HG03460 (cell line): ENCODE data around the gene DNMT3A.

Experiments
- ATAC-seq: cut with Tn5 transposase; IDR thresholded peaks from one replicate; pipeline ENCODE4 v1.9.1; 2021; ENCODE audit not compliant: unreplicated experiment

DNMT3A gene

DNA sequence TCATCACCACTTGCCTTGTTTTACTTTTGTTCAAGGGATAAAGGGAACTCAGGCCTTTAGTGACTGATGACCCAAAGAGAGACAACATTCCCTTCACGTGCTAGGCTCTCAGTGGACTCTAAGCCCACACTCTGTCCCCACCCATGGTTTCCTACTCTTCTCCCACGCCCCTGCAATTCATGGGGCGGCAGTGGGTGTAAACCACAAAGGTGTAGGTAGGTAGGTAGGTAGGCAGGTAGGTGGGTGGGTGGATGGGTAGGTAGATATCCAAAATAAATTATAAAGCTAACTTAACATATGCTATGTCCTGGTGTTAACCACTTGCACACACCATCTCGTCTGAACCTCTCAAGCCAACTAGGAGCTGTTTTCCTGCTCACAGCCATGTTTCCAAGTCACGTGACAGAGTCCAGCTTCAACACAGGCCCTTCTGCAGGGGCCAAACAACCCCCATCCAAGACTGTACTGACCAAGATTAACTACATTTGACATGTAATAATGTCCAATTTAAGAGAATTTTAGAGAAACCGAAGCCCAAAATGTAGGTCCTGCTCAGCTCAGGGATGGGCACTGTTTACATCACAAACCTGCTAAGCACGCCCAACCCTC, 33.7 kb downstream of the DNMT3A start:
- no peak for ATAC-seq

DNA sequence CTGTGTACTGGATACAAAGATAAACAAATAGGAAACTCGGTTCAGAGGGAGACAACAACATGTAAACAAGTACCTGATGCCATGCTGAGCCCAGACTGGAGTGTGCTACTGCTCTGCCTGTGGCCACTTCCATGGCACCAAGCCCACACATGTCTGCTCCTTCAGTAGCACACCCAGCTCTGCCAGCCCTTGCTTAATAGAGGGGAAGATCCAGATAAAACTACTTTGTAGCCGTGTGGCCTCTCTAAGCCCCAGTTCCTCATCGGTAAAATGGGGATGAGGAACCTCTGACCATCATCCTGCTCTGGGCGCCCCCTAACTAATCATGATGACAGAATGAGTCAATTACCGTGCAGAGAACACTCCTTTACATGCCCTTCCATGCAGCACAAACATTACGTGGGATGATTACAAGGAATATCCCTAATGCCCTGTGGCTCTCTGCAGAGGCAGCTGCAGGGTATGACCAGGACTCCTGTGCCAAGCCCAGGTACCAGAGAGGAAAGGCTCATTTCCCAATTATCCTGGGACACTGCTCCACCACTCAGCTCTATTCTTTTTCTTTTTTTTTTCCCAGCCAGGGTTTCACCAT, 34.9 kb downstream of the DNMT3A start:
- ATAC-seq: no peak

DNA sequence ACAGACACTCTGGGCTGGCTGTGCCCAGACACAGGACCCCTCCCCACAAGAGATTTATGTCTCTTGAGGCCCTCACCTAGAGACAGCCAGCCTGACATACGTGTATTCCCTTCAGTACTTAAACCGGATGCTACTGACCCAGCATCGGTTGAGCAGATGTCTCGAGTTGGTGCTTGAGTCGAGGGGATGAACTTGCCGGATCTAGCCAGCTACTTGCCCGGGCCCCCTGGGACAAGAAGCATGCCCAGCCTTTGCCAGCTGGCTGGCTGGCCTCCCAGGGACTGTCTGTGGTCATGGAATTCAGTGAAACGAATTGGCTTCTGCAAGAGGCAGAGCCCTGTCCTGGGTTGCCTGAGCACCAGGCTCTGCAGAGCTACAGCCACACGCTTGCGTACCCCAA, 36.0 kb downstream of the DNMT3A start:
- no peak for ATAC-seq

DNA sequence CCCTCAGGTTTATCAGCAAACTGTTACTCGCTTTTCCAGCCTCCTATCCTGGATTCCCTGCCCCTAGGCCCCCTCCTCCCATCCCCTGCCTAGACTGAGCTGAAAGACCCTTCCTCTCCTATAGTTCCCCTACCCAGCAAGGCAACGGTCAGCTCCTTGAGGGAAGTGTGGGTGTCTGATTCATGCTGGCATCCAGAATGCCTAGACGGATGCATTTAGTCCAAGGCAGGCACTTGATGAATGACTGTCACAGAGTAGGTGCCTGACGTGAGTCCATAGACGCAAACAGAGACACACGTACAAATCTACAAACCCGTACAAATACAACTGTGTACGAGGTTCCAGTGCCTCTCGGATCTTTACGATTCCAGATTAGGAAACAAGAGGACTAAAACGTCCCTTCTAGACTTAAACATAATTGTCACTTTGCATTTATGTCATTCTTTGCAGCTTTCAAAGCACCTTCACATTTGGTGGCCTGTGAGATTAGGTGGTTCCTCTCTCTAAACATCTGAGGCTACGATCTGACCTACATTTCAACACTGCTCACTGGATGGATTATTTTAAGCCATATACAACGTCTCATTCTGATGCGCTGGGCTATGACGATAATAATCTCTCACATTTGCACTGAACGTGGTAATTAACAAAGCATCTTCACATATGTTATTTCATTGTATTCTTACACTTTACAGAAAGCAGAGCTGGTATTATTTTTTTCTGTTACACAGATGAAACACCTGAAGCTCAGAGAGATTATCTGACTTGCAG, 36.7 kb downstream of the DNMT3A start:
- no peak for ATAC-seq

DNA sequence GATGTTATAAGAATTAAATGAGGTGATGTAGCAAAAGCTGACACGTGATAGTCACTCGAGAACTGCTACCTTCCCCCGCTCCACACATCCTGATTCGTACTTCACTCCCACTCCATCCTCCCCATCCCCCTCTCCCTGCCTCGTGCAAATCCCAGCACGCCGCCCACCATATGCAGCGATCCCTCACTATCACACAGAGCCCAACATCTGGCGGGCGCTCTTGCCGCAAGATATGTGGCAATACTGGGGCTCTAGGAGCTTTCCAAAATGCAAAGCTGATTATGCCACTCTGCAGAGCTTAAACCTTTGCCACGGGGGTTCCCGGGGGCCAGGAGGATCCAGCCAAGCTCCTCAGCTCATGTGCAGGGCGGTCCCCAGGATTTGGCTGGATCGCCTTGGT, 37.4 kb downstream of the DNMT3A start:
- ATAC-seq: no peak

DNA sequence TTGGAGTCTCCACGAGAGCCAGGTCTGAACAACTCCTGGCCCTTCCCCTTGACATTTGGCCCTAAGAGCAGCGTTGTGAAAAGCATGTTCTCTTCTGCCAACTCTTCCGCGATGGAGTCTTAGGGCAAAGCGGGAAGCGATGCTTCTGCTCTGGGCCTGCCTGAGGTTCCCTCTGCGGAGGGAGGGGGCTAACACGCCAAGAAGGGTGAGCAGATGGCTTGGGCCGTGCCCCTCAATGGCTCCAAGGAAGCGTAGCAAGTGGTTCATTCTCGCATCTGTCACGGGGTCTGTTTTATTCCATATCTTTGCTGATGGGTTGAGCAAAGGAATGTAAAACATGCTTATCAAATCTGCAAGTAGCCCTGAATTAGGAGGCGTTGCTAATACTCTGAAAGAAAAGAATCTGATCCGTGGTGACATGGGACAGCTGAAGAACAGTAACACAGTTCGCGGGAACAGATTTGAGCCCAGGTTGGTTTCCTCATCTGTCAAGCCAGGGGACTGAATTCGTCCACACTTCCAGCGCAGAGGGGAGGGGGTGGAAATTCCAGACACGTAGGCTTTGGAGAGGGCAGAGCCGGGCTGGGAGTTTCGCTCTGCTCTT, 38.0 kb downstream of the DNMT3A start:
- ATAC-seq: no peak

DNA sequence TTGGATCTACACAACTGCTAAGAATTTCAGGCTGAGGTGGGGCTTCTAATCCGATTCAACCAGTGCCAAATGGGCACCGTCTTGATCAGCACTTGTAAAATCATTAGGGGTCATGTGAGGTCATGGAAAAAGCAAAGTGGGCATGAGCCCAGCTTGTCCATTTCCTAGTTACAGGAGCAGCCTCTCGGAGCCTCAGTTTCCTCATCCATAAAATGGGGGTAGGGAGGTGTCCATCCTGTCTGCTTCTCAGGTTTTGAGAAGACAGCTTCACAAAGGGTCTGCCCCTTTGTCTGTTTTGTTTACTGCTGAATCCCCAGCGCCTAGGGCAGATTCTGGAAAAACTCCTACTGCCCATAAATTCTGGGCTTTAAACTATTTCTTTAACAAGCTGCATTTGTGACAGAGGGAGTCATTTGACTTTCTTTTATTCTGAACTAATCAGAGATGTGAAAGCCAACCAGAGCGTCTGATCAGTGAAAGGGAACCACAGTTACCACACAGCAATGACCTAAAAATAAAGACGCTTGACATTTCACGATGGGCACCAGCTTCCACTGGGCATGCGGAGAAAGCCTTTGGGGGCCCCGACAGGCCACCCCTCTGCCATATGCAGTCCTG, 38.9 kb downstream of the DNMT3A start:
- ATAC-seq: no peak

DNA sequence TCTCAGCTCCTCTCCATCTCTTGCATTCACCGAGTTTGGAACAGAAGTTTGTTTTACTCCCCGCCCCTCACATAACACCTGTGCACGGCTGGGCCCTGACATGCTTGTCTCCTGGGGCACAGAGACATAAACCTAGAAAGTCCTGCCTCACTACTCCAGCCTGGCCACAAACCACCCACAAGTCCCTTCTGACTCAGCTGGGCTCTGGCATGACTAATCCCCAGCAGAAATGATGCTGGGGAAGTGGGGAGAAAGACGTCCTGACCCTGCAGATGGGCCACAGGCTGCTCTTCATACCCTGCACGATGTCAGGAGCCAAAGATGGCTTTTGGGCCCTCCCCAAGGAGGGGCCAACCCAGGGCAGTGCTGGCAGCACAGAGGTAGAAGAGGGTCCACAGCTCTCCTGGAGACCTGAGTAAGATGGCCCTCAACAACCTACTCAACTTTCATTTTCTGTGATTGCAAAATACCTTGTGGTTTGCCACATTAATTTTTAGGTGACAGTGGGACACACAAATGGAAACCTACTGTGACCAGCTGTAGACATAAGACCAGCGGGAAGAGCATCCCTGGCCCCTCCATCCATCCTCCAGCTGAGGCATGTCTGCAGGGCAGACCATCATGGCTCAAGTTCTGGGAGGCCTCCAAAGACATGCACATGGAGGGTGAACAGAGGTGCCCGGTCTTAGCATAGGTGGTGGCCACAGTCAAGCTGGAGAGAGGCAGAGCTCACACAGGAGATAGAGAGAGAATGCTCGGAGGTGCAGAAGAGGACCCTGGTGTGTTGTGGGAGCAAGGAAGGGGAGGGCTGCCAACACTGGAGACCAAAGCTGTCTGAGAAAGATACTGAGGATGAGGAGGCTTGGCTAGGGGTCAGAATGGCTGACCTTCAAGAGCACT, 40.0 kb downstream of the DNMT3A start:
- peak; percentile 95 for ATAC-seq

DNA sequence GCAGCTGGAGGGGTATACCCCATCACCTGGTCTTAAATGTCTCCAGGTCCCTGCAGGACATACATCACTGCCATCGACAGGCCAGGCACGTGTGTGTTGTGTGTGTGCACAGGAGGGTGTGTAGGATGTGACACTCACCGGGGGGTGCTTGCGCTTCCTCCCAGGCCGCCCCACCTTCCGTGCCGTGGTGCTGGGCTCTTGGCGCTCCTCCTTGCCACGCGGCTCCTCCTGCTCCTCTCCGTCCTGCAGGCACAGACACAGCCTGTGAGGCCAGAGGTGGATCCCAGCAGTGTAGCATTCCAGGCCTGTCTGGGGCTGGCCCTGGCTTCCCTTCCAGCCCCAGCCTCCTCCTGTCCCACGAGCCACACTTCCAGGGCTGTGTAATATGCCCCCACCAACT, 41.7 kb downstream of the DNMT3A start:
- ATAC-seq: no peak

DNA sequence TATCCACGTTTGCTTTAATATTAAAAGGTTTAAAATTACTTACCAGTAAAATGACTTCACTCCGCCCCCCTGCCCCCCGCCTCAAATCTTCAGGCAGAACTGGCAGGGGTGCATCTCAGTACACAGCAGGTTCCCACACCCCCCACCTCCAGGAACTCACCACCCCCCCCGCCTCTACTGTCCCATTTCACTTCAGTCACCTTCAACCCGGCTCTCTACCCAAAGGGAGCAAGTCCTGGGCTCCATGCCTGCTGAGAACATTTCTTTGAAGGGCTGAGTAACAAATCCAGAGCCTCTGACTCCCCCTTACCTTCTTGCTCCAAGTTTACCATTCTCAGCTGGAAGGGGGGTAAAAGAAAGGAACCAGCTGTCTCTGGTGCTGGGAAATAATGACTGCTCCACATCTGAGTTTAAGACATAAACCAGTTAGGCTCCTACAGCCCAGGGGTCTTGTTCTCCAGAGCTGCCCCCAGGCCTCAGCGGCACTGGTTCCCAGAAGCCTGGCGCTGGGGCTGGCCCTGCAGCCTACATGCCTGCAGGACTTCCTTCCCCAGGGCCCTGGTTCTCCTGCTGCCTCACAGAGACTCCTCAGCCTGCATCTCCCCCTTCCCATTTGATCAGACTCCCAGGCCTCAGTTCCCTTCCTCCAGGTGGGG, 42.8 kb downstream of the DNMT3A start:
- no peak for ATAC-seq

DNA sequence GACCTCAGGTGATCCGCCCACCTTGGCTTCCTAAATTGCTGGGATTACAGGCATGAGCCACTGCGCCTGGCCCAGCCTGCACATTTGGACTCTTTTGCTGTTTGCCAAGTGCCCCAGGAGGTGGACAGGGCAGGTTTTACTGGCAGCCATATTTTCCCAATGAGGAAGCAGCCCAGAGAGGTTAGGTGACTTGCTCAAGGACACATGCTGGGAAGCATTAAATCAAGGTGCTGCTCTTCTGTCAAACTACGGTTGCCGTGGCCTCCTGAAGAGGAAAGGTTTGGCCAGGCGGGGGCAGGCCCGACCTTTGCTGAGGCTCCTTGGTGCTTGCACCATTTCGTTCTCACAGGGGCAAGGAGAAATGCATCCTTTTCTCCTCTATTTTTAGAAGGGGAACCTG, 44.0 kb downstream of the DNMT3A start:
- ATAC-seq: no peak

DNA sequence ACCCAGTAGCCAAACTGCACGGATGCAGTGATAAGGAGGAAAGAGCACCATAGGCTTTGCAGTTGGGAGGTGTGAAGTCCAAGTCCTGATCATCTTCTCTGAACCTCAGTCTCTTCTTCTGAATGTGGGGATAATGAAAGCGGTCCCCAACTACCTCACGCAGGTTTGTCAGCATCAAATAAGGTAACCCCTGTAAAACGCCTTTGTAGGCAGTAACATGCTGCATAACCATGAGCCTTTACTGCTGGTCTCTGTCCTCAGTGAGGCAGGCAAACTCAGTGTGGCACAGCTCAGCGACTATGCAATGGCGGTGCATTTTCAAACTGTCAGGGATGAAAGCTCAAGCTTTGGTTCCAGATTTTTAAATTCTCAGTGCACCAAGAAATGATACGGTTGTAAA, 46.1 kb downstream of the DNMT3A start:
- ATAC-seq: no peak

DNA sequence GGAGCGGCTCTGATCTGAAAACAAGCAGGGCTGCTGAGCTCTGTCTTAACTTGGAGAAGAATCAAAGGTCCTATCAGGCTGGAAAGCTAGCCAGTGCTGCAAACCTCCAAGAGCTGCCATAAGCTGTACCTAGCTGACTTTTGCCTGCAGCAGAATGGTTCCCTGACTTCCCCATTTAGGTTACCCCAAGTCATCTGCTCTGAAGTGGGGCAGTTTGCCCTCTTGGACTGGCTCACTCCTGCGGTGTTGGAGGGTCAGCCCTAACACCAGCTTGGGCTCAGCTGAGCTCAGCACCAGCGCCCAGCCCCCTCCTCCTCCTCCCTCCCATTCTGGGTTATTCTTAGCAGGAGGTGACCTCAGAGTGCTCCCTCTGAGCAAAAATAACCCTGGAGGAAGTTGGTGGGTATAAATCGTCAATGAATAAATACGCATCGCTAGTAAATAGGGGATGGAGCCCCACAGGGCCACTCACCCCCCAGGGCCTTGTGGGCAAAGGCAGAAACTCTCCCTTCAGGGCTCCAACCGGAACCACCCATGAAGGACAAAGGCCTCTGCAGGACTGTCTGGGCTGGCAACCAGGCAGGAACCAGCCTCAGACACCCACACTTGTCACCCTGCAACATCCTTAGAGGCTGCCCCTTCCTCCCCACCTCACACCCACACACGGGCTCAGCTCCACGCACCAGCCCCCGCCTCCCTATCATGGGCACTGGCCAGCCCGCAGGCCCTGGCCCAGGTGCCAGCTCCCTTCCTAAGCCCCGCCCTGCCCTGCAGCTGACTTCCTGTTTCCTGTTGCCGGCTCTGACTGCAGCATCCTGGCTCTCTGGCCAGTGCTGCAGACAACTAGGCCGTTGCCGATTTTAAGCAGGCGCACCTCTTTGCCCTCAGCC, 46.9 kb downstream of the DNMT3A start:
- ATAC-seq: peak; percentile 86

DNA sequence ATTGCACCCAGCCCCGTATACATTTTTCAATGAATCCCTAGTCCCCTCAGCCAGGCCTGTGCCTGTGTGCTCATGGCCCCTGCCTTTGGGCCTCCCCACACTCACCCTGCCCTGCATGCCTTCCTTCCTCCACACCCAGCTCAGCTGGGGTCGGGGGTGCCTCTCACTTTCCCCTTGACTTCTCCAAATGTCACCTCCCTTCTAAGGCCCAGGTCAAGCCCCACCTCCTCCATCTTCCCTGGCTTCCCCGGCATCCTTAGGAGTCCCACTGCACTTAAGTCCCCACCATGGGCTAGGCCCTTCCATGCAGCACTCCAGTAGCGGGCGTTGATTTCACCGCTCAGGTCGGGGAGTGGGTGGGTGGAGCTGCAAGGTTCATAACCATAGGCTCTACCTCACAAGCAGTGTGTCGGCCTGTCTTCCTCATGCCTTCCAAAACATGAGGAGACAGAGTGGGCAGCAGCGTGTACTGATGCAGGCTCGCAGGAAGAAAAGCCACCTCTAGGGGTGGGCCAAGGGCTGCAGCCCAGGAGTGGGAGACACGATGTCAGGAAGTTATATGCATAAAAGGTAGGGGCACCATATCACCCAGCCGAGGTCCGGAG, 47.7 kb downstream of the DNMT3A start:
- peak; percentile 3 for ATAC-seq

DNA sequence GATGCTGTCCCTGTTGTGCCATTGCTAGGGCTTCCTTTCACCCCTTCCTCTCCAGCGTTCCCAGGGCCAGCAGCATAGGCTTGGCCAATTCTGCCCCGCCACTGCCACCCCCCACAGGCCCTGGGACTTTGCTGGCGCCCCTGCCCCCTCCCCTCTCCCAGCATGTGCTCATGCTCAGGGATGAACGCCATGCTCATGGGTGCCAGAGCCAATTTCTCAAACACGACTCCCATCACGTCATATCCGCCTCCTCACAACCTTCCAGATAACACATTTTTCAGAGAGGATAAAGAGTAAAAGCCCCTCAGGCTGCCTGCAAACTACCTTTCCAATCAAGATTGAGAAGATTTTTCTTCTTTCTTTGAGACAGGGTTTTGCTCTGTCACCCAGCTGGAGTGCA, 48.6 kb downstream of the DNMT3A start:
- ATAC-seq: no peak

DNA sequence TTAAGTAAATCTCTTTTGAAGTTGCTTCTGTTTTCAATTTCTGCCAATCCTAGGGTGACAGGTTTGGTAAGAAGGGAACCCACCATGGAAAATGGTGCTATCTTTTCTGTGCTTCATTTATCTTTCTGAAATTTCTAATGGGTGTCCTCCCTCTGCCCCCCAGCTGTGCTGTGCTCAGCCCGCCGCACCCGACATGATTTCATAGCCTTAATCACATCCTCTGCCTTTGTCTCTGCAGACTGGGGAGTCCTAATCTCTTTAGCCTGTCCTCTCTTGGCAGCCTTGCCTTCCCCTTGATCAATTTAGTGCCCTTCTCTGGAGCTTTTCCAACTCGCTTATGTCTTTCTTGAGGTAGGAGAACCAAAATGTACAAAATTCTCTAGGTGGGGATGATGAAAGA, 49.3 kb downstream of the DNMT3A start:
- ATAC-seq: no peak

DNA sequence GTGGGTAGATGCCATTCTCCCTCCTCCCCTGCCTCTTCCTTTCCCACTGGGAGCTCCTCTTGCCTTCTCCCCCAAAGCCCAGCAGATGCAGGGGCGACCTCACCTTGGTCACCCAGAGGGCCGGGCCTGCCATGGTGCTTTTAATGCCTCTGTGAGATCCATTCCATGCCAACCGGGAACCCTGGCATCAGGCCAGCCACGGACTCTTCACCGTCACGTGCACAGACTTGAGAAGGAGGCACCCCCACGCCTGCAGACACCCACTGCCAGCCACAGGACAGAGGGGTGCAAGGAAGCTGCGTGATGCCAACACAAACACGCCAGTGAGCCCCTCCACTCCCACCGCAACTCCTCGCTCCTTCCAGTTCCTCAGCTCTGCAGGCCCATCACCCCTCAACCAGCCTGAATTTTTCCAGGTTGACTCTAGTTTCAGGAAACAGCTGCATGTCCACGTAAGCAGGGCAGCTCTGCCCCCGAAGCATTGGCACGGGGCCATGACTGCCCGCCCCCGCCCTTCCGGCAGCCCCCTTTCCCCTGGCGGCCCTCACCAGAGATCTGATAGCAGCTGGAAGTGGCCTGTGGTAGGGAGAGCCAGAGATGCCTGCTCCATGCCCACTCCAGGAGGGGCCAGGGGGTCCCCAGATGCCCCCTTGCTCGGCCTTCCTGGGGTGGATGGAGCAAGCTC, 50.8 kb downstream of the DNMT3A start:
- no peak for ATAC-seq
